ENCODE measurements around the gene ERGIC2.
"Not testable (repeated sequence)": the region's sequence is repeated elsewhere in the genome, so short reads cannot be mapped to it uniquely, and the experiment has no call there.

Gene ERGIC2

DNA sequence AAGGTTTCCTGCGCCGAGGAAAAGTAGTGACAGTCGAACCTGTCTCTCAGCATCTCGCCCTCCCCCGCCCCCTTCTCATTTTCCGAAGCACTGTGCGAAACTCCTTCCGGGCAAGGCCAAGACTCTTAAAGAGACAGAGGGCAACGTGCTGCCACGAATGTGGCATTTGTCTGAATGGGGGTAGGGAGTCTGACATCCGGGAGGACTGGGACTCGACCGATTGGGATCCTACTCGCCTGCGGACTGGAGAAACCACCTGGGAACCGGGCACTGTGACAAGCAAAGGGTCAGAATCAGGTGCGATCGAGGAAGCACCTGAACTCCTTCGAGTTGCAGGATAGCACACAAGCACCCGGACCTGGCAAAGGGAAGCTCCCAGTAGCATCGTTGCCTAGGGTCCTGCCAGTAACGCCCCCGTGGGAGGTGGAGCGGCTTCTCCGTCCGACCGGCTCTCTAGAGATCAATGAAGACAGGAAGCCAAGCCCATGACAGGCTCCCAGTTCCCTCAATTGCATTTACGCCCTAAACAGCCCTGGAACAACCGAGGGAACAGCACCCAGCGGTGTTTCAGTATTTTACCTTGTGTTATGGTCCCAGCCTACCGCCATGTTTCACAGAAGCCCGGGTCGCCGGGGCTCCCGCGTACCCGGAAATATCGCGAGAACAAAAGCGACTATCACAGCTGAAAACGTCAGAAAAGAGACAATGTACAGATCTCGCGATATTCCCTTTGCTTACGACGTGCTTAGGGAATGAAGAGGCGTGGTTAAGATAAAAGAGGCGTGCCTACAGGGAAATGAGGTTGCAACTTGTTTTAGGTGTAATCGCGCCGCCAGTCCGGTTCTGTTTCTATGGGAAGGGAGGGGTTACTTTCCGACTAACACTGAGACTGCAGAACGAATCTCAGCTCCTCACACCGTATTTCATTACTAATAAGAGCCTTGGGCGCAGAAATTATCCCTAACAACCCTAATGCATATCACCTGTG is at the start of gene ERGIC2:
ERGIC2 (minus strand) TSS at position 637 of the 988 bp plus-strand sequence. CDS start 9,539 bp downstream, outside the sequence.
- peak; percentile 98 for DNase-seq (ENCODE audit: low read depth)

GRCh38 chr12:29430716-29431044 is 49.7 kb upstream of the ERGIC2 start:
- no peak for DNase-seq (ENCODE audit: low read depth)

DNA sequence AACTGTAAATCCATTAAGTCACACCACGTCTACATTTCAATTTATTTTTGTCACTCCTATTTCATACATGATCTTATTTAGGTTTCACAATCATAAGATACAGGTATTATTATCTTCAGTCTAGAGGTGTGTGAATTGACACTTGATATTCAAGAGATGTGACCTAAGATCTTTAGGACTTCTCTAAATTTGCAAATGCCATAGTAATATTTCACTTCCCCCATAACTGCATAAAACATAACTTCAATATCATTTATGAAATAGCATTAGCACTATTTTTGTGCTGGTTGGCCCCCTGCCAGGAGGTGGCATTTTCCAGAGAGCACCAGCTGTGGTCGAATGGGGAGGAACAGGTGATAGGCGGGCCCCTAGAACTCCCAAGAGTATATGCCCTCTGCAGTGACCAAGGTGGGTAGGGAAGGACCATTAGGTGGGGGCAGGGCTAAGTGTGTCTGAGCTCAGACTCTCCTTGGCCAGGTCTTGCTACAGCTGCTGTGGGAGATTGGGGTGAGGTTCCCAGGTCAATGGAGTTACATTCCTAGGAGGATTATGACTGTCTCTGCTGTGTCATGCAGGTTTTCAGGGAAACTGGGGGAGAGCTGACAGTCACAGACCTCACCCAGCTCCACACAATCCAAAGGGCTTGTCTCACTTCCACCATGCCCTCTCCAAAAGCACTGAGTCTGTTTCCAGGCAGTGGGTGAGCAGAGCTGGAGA is 49.2 kb upstream of the ERGIC2 start:
- DNase-seq (ENCODE audit: low read depth): no peak

DNA sequence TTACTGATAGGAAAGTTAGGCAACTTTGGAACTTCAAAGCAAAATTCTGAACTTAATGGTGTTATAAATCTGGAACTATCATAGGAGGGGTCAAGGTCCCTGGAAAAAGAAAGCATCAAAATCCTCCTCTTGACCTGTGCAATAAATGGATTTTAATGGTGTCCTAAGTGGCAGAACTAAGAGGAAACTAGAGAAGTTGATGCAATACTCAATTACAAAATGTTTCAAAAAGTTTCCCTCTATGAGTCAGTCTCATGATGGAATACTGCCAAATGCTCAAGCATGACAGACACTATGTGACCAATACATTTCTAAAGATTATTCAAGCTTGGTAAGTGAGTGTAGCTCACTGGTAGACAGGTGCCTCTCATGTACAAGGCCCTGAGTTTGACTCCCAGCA is 47.7 kb upstream of the ERGIC2 start:
- DNase-seq (ENCODE audit: low read depth): peak; percentile 48

DNA sequence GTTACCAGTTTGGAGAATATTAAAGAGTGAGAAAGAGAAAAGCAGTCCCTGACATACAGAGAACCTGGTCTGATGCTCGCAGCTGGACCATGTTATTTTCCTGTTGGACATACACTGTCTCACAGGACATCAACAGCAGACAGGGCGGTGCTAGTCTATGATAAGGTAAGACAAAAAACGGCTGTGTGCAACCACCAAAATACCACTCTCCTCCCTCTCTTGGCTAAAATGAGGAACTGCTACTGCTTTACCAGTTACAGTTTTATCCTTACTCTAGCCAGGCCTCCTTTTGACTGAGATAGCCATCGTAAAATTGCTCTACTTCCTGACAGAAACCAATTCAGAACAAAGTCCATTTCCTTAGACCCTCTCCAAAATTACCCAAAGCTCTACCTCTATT is 47.0 kb upstream of the ERGIC2 start:
- DNase-seq (ENCODE audit: low read depth): no peak

- no peak for DNase-seq (ENCODE audit: low read depth)
Measured at GRCh38 chr12:29426498-29426897, 45.5 kb upstream of the ERGIC2 start.

- DNase-seq (ENCODE audit: low read depth): no peak
Measured at GRCh38 chr12:29425722-29426121, 44.8 kb upstream of the ERGIC2 start.

GRCh38 chr12:29416748-29417147 is 35.8 kb upstream of the ERGIC2 start:
- DNase-seq (ENCODE audit: low read depth): no peak

DNA sequence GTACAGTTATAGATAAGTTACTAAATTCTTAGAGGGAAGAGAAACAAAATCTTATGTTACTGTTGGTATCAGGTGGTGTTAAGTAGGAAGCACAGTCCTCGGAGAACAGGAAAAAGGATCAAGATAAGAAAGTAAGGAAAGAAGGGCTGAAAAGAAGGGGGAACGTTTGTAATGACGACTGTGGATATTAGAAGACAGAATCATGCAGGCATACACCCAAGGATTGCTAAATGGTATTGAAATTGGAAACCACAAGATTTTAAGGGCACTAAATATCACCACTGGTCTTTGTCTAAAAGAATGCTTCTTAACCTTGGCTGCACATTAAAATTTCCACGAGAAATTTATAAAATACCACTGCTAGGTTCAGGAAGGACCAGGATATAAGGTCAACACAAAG is 34.1 kb upstream of the ERGIC2 start:
- no peak for DNase-seq (ENCODE audit: low read depth)

DNA sequence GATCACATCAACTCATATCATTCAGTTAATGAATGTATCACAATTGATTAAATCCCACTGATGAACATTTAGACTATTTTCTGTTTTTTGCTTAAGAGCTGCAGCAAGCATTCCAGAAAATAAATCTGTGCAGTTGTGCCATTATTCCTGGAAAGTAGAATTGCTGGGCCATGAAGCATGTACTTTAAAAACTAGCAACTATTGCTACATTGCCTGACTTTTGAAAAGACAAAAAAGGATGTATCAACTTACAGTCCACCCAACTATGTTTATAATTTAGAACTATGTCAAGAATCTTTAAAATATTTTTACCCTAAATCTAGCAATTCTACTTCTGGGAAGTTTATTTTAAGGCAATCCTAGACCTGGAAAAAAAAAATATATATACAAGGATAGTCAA is 33.4 kb upstream of the ERGIC2 start:
- DNase-seq (ENCODE audit: low read depth): no peak

GRCh38 chr12:29405561-29405960 is 24.6 kb upstream of the ERGIC2 start:
- DNase-seq (ENCODE audit: low read depth): no peak

DNA sequence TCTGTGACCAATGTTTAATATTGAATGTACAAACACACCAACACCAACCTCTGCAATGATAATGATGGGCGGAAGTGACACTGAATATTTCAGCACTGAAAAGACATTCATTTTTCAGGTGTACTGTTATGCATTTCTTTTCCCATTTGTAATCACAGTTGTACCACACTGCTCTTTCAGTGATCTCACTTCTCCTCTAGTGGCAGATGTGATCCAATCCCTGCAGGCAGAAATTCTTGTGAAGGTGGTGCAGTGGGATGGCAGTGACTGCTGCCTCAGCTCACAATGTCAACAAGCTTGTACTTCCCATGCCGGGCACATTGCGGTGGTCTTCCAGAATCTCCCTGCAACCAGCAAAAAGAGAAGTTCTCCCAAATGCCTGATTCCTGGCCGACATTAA is 23.0 kb upstream of the ERGIC2 start:
- DNase-seq (ENCODE audit: low read depth): no peak

GRCh38 chr12:29402437-29402836 is 21.5 kb upstream of the ERGIC2 start:
- DNase-seq (ENCODE audit: low read depth): no peak

- DNase-seq (ENCODE audit: low read depth): no peak
Measured at GRCh38 chr12:29398495-29398894, 17.5 kb upstream of the ERGIC2 start.

DNA sequence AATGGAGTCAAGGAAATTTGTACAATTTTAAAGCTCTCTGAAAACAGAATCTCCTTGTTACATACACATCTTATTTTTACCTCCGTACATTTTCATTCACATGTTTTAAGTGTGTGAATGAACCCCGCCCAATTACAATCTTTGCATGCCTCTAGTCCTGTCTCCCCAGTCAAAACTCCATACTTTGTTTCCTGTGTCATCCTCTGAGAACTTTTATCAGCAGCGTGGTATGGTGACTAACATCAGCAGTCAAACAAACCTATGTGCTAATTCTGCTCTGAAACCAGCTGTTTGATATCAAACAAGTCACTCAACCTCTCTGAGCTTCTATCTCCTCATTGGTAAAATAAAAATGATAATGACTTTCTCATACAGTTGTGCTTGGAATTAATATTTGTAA is 15.8 kb upstream of the ERGIC2 start:
- DNase-seq (ENCODE audit: low read depth): peak; percentile 23

GRCh38 chr12:29395356-29395755 is 14.4 kb upstream of the ERGIC2 start:
- DNase-seq (ENCODE audit: low read depth): no peak

DNA sequence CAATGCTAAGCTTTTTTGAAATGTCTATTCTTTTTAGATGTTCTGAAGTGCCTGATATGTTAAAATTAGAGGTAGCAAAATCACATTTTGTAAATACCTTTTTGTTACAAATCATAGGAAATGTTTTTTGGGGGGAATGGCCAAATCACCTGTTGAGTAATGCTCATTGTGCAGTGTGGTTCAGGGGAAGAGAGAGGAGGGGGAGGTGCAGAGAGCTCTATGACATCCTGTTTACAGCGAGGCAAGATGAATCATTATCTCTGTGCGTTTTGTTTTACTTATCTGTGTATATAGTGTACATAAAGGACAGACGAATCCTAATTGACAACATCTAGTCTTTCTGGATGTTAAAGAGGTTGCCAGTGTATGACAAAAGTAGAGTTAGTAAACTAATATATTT is 9.4 kb upstream of the ERGIC2 start:
- not testable (repeated sequence) for DNase-seq (ENCODE audit: low read depth)

DNA sequence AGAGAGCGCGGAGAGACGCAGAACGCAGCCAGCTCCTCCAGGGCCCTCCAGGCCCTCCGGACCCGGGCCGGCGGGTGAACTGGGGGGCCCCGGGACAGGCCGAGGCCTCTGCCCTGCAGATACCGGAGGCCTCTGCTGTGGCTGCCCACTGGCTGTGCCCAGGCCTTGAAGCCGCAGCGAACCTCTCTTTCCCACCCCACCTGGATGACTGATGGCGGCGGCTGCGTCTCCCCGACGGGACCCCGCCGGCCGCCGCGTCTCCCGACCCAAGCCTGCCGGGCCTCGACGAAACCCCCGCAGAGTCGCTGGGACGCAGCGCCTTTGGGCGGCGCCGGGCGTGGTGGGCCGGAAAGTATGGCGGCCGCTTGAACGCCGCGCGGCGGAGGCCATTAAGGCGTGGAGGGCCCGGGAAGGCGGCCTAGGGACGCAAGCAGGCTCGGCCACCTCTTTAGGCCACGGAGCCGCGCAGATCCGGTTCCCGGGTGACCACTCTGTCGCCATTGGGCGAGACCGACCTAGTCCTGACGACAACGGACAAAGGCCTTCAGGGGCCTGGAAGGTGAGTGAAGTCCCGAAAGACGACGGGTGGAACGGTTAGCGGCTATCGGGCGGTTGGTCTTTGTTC is 8.4 kb upstream of the ERGIC2 start:
- DNase-seq (ENCODE audit: low read depth): no peak

DNA sequence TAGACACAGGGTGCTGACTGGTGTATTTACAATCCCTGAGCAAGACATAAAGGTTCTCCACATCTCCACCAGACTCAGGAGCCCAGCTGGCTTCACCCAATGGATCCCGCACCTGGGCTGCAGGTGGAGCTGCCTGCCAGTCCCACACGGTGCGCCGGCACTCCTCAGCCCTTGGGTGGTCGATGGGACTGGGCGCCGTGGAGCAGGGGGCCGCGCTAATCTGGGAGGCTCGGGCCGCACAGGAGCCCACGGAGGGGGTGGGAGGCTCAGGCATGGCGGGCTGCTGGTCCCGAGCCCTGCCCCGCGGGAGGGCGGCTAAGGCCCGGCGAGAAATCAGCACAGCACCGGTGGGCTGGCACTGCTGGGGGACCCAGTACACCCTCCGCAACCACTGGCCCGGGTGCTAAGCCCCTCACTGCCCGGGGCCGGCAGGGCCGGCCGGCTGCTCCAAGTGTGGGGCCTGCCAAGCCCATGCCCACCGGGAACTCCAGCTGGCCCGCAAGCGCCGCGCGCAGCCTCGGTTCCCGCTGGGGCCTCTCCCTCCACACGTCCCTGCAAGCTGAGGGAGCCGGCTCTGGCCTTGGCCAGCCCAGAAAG is 5.2 kb upstream of the ERGIC2 start:
- DNase-seq (ENCODE audit: low read depth): not testable (repeated sequence)

DNA sequence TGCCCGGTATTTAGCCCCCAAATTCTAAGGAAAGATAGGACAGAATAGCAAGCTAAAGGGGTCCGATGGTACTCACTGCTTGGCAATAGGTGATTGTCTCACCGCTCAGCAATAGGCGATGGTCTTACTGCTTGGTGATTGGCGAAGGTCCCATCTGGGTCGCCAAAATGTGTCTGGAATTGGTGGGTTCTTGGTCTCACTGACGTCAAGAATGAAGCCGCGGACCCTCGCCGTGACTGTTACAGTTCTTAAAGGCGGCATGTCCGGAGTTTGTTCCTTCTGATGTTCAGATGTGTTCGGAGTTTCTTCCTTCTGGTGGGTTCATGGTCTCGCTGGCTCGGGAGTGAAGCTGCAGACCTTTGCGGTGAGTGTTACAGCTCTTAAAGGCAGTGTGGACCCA is 4.2 kb upstream of the ERGIC2 start:
- DNase-seq (ENCODE audit: low read depth): not testable (repeated sequence)

- no peak for DNase-seq (ENCODE audit: low read depth)
Measured at GRCh38 chr12:29382251-29382650, 1.3 kb upstream of the ERGIC2 start.

DNA sequence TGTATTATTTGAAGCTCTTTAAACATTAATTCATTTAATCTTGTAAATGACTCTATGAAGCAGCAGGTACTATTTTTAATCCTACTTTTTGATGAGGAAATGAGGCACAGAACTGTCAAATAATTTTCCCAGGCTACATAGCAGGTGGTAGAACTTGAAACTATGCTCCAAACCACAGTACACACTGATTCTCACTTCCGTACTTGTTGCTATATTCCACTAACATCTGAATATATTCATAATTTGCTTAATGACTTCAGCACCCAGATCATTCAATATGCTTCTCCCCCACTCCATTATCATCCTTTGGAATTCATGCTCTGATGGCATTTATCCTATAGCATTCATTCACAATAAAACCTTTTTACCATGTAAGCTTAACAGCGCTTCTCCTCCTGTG is 4.9 kb downstream of the ERGIC2 start:
- no peak for DNase-seq (ENCODE audit: low read depth)
